ENCODE results near the gene PCAT7.

PCAT7 gene

DNA sequence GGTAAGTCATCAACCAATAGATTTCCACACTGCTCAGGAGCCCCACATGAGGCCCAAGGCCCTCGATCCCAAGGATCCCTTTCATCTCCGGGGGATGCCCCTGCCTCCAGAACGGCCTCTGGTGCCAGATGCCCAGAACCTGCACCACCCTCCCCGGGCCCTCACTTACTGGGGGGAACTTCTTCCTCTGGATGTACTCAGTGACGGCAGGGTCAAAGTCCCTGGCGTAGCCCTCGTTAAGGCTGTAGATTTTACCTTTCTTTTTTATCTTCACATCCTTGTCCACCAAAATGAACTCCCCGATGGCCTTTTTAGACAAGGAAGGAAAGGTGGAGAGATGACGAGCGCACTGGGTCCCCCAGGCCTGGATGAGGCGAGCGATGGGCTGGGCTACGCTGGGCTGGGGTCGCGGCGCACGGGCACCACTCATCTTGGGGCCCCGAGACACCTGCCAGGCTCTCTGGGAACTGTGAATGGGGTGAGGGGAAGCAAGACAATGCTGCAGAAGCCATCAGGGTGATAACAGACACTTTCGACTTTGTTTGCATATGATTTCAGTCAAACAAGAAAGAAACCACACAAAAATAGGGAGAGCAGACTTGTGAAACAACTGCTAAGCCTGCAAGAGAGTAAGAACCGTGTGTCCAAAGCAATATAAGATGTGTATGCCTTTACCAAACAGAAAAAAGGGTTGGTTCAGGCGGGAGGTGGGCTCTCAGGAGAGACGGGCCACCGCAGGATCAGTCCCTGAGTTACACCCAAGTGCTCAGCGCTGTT is 52.0 kb downstream of the PCAT7 start:
- DNase-seq, result no peak

DNA sequence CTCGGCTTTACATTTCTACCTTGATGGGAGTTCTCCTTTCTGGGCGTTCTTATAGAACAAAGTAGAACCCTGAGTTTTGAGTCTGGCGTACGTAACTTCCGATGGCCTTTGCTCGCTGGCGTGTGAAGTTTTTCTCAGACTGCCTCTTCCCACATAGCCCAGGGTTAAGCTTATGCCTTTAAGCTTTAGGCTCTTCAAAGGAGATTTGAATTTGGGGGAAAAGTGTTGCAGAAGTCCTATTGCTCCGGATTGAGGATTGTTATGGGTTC is 52.5 kb downstream of the PCAT7 start:
- DNase-seq, result no peak

GRCh38 chr9:94610181-94610606 is 55.3 kb downstream of the PCAT7 start:
- no peak for DNase-seq

DNA sequence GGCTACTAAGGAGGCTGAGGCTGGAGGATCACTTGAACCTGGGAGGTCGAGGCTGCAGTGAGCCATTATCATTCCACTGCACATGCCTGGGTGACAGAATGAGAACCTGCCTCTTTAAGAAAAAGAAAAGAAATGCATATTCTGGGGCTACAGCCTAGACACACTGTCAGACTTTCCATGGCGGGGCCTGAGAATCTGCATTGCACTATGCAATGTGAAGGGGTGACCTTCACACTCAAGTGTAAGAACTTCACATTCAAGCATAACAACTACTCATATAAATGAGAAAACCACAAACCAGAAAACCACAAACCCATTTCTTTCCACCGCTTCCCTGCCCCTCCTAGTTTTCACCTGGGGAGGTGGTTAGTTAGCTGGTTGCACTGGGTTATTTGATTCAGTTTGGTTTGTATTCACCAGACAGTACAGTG is 56.8 kb downstream of the PCAT7 start:
- no peak for DNase-seq

- no peak for DNase-seq
Observed at GRCh38 chr9:94612071-94612470, 57.2 kb downstream of the PCAT7 start.

DNA sequence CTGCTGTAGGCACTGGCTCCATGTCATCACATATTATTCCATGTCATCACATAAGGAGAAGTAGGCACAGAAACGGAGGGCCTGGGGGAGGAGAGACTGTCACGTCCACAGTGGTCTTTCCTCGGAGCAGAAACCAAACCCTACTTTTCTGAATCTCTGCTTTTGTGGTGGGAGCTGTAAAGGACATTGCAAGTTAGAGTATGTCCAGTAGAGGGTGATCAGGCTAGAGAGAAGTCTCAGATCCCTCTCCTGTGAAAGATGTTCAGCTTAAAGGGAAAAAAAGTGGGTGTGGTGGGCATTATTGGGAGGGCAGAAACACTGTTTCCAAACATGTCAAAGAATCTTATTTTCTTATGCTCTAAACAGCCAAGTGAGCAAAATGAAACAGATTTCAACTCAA is 58.1 kb downstream of the PCAT7 start:
- no peak for DNase-seq

- no peak for DNase-seq
Observed at GRCh38 chr9:94619026-94619425, 64.1 kb downstream of the PCAT7 start.
